CD4-positive, alpha-beta T cell (primary cell): Measurements from ENCODE around the gene TTC32. TPM values are rescaled to one million over a fixed set of nuclear protein-coding genes. Genes with fewer than 3 reads are reported as not detected.
A peak's percentile ranks its signal among the peaks of the same experiment; 100 is the strongest.

Experiments
- ATAC-seq: fragments of 200-7000 bp; cut with Tn5 transposase; one replicate; pipeline ENCODE4 v1.10.0; 2022; ENCODE audit warnings: mild to moderate bottlenecking; ENCODE audit not compliant: poor library complexity
- CTCF ChIA-PET: fragments of 350-600 bp; sonication (Branson Sonifier 250); formaldehyde crosslinking; loops from one replicate; lab custom pipeline; 2021; ENCODE audit warnings: antibody characterized with exemption, inconsistent platforms; lab: Charles Lee
- POLR2A ChIA-PET: fragments of 350-600 bp; sonication (Branson Sonifier 250); formaldehyde crosslinking; loops from one replicate; lab custom pipeline; 2021; ENCODE audit warnings: antibody characterized with exemption, inconsistent platforms; lab: Charles Lee
- DNase-seq, 14 experiments: peaks; one replicate each; pipeline ENCODE4 v3.0.0-alpha.2; 2013 to 2020; ENCODE audit warnings: mixed read lengths in 2 of 14
- H3K27ac ChIP-seq, 2 donors: one replicate each; pipeline versions ENCODE4 v1.5.1 to v1.7.0; 2013; ENCODE audit warnings: low read length in 2 of 2, low read depth in 1 of 2, mild to moderate bottlenecking in 1 of 2
- H3K27me3 ChIP-seq, 2 experiments: 1 replicate in 1 of 2; 2 replicates in 1 of 2; pipeline versions ENCODE4 v1.6.1 to v1.7.0; 2013; ENCODE audit warnings: low read length in 2 of 2, control low read depth in 1 of 2, mild to moderate bottlenecking in 1 of 2, moderate library complexity in 1 of 2; ENCODE audit not compliant: insufficient read depth in 2 of 2, control insufficient read depth in 1 of 2
- H3K36me3 ChIP-seq: one replicate; pipeline ENCODE4 v1.6.1; 2013; ENCODE audit warnings: low read length, control low read depth; ENCODE audit not compliant: insufficient read depth
- H3K4me1 ChIP-seq: one replicate; pipeline ENCODE4 v1.6.1; 2013; ENCODE audit warnings: low read length, control low read depth; ENCODE audit not compliant: insufficient read depth
- H3K4me3 ChIP-seq: one replicate; pipeline ENCODE4 v1.5.1; 2013; ENCODE audit warnings: mild to moderate bottlenecking, low read length, moderate library complexity
- H3K9me3 ChIP-seq, 2 experiments: 1 replicate in 1 of 2; 2 replicates in 1 of 2; pipeline versions ENCODE4 v1.6.1 to v1.7.0; 2013; ENCODE audit warnings: low read length in 2 of 2, mild to moderate bottlenecking in 2 of 2, control low read depth in 1 of 2, moderate library complexity in 1 of 2; ENCODE audit not compliant: control insufficient read depth in 1 of 2, insufficient read depth in 1 of 2
- H3K27ac Mint-ChIP-seq: one replicate; pipeline ENCODE4 v1.8.0; 2020; ENCODE audit warnings: mixed read lengths
- H3K27me3 Mint-ChIP-seq: one replicate; pipeline ENCODE4 v1.8.0; 2021; ENCODE audit warnings: mixed read lengths
- H3K36me3 Mint-ChIP-seq: one replicate; pipeline ENCODE4 v1.8.0; 2021; ENCODE audit warnings: low read depth, mixed read lengths
- H3K4me1 Mint-ChIP-seq: one replicate; pipeline ENCODE4 v1.8.0; 2021; ENCODE audit warnings: low read depth, mixed read lengths
- H3K4me3 Mint-ChIP-seq: one replicate; pipeline ENCODE4 v1.8.0; 2020; ENCODE audit warnings: mild to moderate bottlenecking, mixed read lengths
- H3K9me3 Mint-ChIP-seq: one replicate; pipeline ENCODE4 v1.8.0; 2020; ENCODE audit warnings: mixed read lengths
- CTCF ChIP-seq: fragments of 200-600 bp; IDR thresholded peaks from one replicate; pipeline ENCODE4 v1.8.0; 2022; ENCODE audit warnings: antibody characterized with exemption, mild to moderate bottlenecking
- intact Hi-C, 2 experiments: fragments of 100-400 bp; cut with DNase I in 1 of 2; cut with micrococcal nuclease in 1 of 2; formaldehyde crosslinking; loops; one replicate each; pipeline versions ENCODE4 v1.15.1 to v1.9.0; 2023 to 2025; cut with DNase I, micrococcal nuclease
- total RNA-seq, 174 experiments: library from RNA in 2 of 174; stranded (reverse) in 2 of 174; gene quantifications; one replicate each; pipeline ENCODE4 v1.2.3 and lab custom pipeline; 2021 to 2026

Gene TTC32
- total RNA-seq, 2 experiments from 2014 or later, result 53.1 to 54.2 TPM

- TF ChIP-seq CTCF, result no peak
- DNase-seq (no peak), ATAC-seq (no peak)
- Histone ChIP-seq H3K27me3 (no peaks in the 10 kb centered on the region), H3K36me3 (no peaks in the 10 kb centered on the region), H3K4me3 (no peak overlapping the region), H3K4me1 (peaks cover 3% of the 10 kb centered on the region), H3K9me3 (no peaks in the 10 kb centered on the region), H3K27ac (no peak overlapping the region)
- Mint-ChIP-seq H3K4me3 (no peak overlapping the region), H3K9me3 (no peaks in the 10 kb centered on the region), H3K27ac (no peak overlapping the region), H3K27me3 (no peaks in the 10 kb centered on the region), H3K36me3 (no peaks in the 10 kb centered on the region), H3K4me1 (no peaks in the 10 kb centered on the region)
- ChIA-PET CTCF (no interaction called here), POLR2A (interaction anchor here (3.0 kb wide), 1 partner anchor 14 kb away, joined by 10 read pairs; no protein-coding TSS in a partner anchor)
- intact Hi-C loops, result no loop called here
These were observed 15.5 kb downstream of the TTC32 start for GRCh38 chr2:19886261-19886660.

DNA sequence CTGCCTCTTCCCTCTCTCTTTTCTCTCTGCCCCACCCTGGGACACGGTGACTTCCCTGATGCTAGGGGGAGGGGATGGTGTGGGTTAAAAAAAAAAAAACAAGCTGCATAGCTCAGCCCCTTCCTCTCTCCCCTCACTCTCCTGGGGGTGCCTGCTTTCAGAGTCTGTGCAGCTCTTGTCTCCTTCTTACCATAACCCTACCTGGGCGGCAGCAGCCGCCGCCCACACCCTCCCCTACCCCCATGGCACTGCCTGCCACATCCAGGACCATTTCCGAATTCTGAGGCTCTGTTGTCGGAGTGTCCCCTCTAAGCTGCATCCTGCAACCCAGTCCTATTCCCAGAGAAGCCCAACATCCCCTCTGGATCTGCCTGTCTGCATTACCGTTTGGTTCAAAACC lies 16.0 kb downstream of the TTC32 start:
- DNase-seq, result no peak

DNA sequence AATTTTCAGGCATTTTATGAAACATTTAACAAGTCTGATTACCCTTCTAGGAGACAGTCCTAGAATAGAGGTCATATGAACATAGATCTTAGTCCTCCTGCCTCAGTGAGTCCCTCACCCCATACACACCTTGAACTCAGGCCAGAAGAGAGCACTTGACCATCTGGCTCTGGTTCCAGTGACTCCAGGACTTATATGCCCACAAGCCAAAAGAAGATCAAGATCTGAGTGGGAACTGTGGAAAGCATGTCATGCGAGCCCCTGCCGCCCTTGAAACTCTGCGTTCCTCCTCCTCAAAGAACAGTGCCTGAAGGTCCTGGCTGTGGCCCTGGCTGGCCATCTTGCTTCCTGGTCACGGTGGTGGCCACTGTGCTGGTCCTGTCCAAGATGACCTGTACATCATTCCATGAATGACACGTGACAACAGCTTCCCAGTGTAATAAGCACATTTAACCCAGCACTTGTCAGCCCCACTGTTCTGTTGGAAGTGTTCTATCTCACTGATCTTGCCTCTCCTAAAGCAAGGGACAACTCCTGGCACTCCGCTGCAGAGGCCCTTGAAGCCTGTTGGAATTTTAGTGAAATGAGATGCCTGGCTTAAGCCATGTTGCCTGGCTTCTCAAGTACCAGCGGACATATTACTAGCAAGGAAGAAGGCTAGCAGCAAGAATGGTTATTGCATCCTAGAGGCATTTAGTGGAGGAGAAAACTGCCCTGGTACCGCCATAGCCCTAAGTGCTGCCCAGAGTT lies 17.6 kb downstream of the TTC32 start:
- DNase-seq (no peak), ATAC-seq (no peak)
- ChIA-PET CTCF (no interaction called here), POLR2A (interaction anchor here (3.0 kb wide), 1 partner anchor 16 kb away, joined by 10 read pairs; no protein-coding TSS in a partner anchor)
- no peaks in the 10 kb centered on the region for H3K27me3 ChIP-seq
- no peak overlapping the region for H3K27ac ChIP-seq
- peaks cover under 1% of the 10 kb centered on the region for H3K36me3 ChIP-seq
- TF ChIP-seq CTCF, result no peak
- H3K27ac Mint-ChIP-seq, result peak overlapping the region; percentile 12
- H3K4me1 ChIP-seq, result peaks cover 2% of the 10 kb centered on the region
- H3K27me3 Mint-ChIP-seq, result no peaks in the 10 kb centered on the region
- intact Hi-C loops, result no loop called here
- no peak overlapping the region for H3K4me3 Mint-ChIP-seq
- H3K4me1 Mint-ChIP-seq, result no peaks in the 10 kb centered on the region
- no peaks in the 10 kb centered on the region for H3K9me3 ChIP-seq
- H3K9me3 Mint-ChIP-seq, result no peaks in the 10 kb centered on the region
- no peak overlapping the region for H3K4me3 ChIP-seq
- peaks cover 5% of the 10 kb centered on the region for H3K36me3 Mint-ChIP-seq

More for the DNA sequence above, 16.0 kb downstream of the TTC32 start:
- ChIA-PET CTCF (no interaction called here), POLR2A (interaction anchor here (3.0 kb wide), 1 partner anchor 15 kb away, joined by 10 read pairs; no protein-coding TSS in a partner anchor)
- no peak overlapping the region for H3K27ac Mint-ChIP-seq
- intact Hi-C loops, result no loop called here
- no peaks in the 10 kb centered on the region for H3K27me3 Mint-ChIP-seq
- H3K4me3 Mint-ChIP-seq, result no peak overlapping the region
- no peaks in the 10 kb centered on the region for H3K9me3 Mint-ChIP-seq
- TF ChIP-seq CTCF, result no peak
- no peaks in the 10 kb centered on the region for H3K4me1 Mint-ChIP-seq
- Histone ChIP-seq H3K27me3 (no peaks in the 10 kb centered on the region), H3K4me1 (peaks cover 3% of the 10 kb centered on the region), H3K4me3 (no peak overlapping the region), H3K36me3 (no peaks in the 10 kb centered on the region), H3K27ac (no peak overlapping the region), H3K9me3 (no peaks in the 10 kb centered on the region)
- no peaks in the 10 kb centered on the region for H3K36me3 Mint-ChIP-seq
- no peak for ATAC-seq
